GM12873 (cell line): ENCODE results near the gene GDF7.

Experiments
- CTCF ChIP-seq: IDR thresholded peaks from 2 replicates; pipeline ENCODE4 v1.5.1; 2012; ENCODE audit warnings: low read depth, mild to moderate bottlenecking, moderate library complexity, low read length, control low read depth; ENCODE audit not compliant: insufficient read depth; ENCODE audit errors: missing control alignments

The GDF7 gene

GRCh38 chr2:20631617-20632307, 35.2 kb upstream of the GDF7 start:
- no peak for TF ChIP-seq CTCF

DNA sequence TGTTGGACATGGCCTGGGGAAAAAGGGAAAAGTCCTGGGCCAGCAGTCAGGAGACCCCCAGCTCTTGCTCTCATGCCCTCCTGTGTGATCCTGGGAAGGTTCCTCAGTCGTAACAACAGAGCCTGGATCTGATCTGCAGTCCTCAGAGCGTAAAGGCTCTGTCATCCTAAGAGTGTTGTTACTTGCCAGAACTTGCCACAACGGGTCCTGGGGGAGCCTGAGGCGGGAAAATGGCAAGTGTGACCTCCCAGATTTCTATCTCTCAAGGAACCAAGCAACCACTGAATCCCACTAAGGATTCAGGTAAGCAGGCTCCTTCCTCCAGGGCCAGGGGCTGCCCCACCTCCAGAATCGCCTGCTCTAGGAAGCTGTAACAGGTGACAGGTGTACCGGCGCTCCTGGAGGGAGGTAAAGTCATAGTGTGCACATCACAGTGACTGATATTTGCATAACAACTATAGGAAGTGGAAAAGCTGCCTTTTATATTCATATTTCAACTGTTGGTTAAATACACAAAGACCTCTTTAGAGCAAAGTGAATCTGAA, 34.4 kb upstream of the GDF7 start:
- TF ChIP-seq CTCF = no peak

DNA sequence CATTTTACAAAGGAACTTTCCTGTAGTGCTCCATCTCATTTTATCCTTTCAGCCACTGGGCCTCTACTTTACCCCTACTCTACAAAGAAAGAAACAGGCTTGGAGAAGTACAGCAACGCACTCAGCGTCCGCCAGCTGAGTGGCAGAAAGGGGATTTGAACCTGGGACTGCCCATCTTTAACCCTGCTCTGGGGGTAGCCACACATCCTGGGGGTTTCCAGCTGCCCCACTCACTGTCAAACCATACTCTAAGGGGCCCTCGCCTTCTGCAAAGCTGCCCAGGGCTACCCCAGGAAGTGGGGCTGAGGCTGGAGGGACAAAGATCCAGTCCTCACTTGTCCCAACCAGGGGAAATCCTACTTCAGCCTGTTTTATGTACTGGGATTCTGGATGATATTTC, 33.9 kb upstream of the GDF7 start:
- TF ChIP-seq CTCF = no peak

DNA sequence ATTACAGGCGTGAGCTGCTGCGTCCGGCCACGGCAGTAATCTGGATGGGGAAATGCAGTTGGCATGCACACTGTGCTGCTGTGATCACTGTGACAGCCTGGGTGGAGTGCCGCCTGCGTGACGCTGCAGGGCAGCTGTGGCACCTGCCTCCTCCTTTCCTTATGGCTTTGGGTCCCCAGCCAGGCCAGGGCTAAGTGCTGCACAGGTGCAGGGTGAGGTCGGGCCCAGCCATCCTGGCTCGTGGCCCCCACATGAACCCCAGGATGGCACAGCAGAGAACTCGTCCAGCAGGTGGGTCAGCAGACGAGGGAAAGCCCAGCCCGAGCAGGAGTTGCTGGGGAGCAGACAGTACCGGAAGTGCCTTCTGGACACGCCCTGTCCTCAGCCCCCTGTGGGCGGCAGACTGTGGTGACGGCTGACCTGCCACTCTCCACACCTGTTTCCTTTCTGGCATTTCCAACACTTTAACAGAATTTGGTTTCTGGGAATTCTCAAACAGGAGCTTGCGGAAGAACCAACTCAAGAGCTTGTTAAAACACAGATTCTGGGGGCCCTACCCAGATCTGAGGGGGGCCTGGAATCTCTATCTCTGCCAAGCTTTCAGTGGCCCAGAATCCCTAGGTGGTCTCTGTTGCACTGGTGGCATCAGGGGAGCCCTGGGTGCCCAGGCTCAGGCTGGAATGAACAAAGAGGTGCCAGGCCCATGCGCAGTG, 33.0 kb upstream of the GDF7 start:
- no peak for TF ChIP-seq CTCF

DNA sequence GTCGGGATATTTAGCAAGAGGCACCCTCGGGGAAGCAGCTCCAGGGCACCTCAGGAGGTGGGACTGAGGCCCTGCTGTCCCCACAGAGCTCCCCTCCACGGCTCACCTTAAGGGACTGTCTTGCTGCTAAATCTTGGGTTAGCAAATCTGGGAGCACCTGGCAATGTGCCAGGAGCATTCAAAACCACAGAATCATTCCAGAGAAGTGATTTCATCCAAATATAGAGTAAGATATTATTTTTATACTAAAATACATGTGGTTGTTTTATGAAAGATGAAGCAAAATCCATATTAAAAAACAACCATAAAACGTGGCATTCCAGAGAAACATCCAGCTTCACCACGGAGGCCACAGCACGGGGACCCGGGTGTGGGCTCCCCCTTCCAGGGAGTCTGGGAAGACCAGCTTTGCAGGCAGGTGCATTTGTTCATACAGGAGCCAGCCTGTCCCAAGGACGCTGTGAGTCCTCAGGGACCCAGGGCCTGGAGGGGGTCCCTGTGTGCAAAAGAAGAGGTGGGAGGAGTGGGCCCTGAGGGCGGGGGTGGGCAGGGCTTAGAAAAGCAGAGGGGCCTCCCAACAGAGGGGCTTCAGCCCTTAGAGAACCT, 32.3 kb upstream of the GDF7 start:
- no peak for TF ChIP-seq CTCF

GRCh38 chr2:20635113-20635510, 31.8 kb upstream of the GDF7 start:
- no peak for TF ChIP-seq CTCF
